Kidney (tissue), 14 donors: ENCODE results near the gene GIMAP2. TPM values are rescaled to one million over a fixed set of nuclear protein-coding genes. Genes with fewer than 3 reads are reported as not detected.
A peak's percentile ranks its signal among the peaks of the same experiment; 100 is the strongest.

Source experiments
- DNase-seq, 5 donors: peaks; one replicate each; pipeline ENCODE4 v3.0.0-alpha.2; 2013 to 2020
- FAIRE-seq: peaks from 2 replicates; lab custom pipeline; 2012; peaks lifted over from hg19 to GRCh38; lab: Jason Lieb, UNC
- H3K27ac ChIP-seq, 2 donors: one replicate each; pipeline ENCODE4 v1.7.0; 2013; ENCODE audit warnings: low read depth in 2 of 2, low read length in 2 of 2, inconsistent platforms in 1 of 2
- H3K27me3 ChIP-seq: one replicate; pipeline ENCODE4 v1.7.1; 2013; ENCODE audit warnings: low read length, inconsistent platforms; ENCODE audit not compliant: control insufficient read depth, insufficient read depth
- H3K36me3 ChIP-seq, 3 donors: one replicate each; pipeline versions ENCODE4 v1.7.0 to v1.7.1; 2013; ENCODE audit warnings: low read length in 3 of 3, control low read depth in 1 of 3, inconsistent platforms in 1 of 3; ENCODE audit not compliant: insufficient read depth in 3 of 3, control insufficient read depth in 2 of 3
- H3K4me1 ChIP-seq, 3 donors: one replicate each; pipeline versions ENCODE4 v1.7.0 to v1.7.1; 2013; ENCODE audit warnings: low read length in 3 of 3, inconsistent platforms in 1 of 3, low read depth in 1 of 3; ENCODE audit not compliant: control insufficient read depth in 2 of 3, insufficient read depth in 2 of 3
- H3K4me3 ChIP-seq, 3 donors: one replicate each; pipeline versions ENCODE4 v1.7.0 to v1.8.1; 2013; ENCODE audit warnings: low read length in 3 of 3, control low read depth in 1 of 3, inconsistent platforms in 1 of 3
- H3K9ac ChIP-seq, 3 donors: one replicate each; pipeline versions ENCODE4 v1.7.0 to v1.7.1; 2013; ENCODE audit warnings: low read length in 3 of 3, control low read depth in 1 of 3, inconsistent platforms in 1 of 3
- H3K9me3 ChIP-seq, 3 donors: one replicate each; pipeline versions ENCODE4 v1.7.0 to v1.7.1; 2013; ENCODE audit warnings: low read length in 3 of 3, control low read depth in 1 of 3, inconsistent platforms in 1 of 3; ENCODE audit not compliant: control insufficient read depth in 2 of 3, insufficient read depth in 1 of 3
- intact Hi-C: fragments of 100-400 bp; cut with DNase I; formaldehyde crosslinking; loops from one replicate; pipeline ENCODE4 v1.11.1; 2022
- polyA plus RNA-seq: library from polyadenylated mRNA; stranded (reverse); fragments of 350-450 nt; fragmentation: Illumina TruSeq; extraction: RNeasy Lipid Tissue Mini Kit (QIAGEN cat#74804); gene quantifications from one replicate; pipeline ENCODE4 v1.2.3, GENCODE V29; 2014; ENCODE audit warnings: low read depth, low replicate concordance; ENCODE audit not compliant: insufficient read depth
- total RNA-seq: library from RNA; stranded (reverse); fragmentation: NEBNext Ultra II Directional; extraction: Animal tissue kit (Norgen Biotek cat#: 25700); gene quantifications from one replicate; pipeline ENCODE4 v1.2.1, GENCODE V29; 2021
- TF ChIP-seq, protein P1 (sequence below): IDR thresholded peaks from 3 replicates; pipeline ENCODE4 v1.5.1; 2012; ENCODE audit warnings: mild to moderate bottlenecking, moderate library complexity, borderline replicate concordance; ENCODE audit not compliant: insufficient read depth; ENCODE audit errors: extremely low read depth
- donor health status: control.
- donor health status: control.
- donor health status: control.
- donor health status: control.
- donor health status: control.
- donor health status: DM: yes; HTN: yes; CAD: no.
- donor health status: Normal renal cell carcinoma (clear cell type).

The GIMAP2 gene
- total and polyA plus RNA-seq, 2 donors from 2014 or later = 6.7 to 19.5 TPM

DNA sequence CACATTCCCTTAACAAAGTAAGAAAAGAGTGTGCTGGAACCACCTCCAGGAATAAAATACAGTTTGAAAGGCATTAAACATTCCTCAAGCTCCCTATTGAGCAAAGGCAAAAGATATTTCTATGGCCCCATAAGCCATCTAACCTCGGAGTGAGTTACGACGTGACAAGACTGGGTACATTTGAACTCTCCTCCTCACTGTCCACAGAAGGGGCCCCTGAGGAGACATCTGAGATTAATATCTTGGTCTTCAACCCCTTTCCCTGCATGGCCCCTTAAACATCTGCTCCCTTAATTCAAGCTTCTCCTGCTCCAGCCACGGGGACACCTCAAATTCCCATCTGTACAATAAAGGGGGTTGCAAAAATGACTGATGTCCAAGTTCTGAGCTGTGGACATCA is 31.4 kb downstream of the GIMAP2 start:
- Histone ChIP-seq H3K4me3 (peak overlapping the region; percentile 31 to 67 (median 66)), H3K36me3 (no peaks in the 10 kb centered on the region), H3K9me3 (peaks cover 0 to 4% (median 0%) of the 10 kb centered on the region in 3 donors), H3K27ac (peak overlapping the region; percentile 32 to 58), H3K9ac (peak overlapping the region; percentile 1 to 63 (median 51)), H3K4me1 (no peaks in the 10 kb centered on the region), H3K27me3 (no peaks in the 10 kb centered on the region)
- no peak for FAIRE-seq
- DNase-seq = no peak
- intact Hi-C loops = no loop called here
- TF ChIP-seq, protein P1, sequence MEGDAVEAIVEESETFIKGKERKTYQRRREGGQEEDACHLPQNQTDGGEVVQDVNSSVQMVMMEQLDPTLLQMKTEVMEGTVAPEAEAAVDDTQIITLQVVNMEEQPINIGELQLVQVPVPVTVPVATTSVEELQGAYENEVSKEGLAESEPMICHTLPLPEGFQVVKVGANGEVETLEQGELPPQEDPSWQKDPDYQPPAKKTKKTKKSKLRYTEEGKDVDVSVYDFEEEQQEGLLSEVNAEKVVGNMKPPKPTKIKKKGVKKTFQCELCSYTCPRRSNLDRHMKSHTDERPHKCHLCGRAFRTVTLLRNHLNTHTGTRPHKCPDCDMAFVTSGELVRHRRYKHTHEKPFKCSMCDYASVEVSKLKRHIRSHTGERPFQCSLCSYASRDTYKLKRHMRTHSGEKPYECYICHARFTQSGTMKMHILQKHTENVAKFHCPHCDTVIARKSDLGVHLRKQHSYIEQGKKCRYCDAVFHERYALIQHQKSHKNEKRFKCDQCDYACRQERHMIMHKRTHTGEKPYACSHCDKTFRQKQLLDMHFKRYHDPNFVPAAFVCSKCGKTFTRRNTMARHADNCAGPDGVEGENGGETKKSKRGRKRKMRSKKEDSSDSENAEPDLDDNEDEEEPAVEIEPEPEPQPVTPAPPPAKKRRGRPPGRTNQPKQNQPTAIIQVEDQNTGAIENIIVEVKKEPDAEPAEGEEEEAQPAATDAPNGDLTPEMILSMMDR = no peak

DNA sequence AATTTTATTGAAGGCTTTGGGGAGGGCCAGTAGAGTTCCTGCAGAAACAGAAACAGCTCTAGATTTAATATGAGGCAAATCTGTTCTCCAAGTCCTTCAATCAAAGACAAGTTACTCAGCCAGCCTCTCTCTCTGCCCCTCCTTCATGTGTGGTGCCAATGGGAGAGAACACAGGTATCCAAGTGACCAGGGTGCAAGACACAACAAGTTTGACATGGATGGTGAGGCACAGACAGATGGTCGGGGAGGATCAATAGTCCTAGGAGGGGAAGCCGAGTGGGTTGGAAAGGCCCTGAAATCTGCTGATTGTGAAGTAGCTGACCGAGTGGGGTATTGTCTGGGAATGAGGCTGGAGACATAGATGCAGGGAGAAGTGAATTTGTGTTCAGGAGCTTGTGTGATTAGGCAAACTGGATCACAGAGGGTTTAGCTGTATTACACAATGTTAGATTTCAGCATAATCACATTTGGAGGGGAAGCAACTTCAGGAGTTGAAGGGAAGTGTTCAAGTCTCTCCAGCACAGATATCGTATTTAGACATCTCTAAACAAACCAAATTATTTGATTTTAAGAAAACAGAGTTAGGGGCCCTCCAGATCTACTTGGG is 32.4 kb downstream of the GIMAP2 start:
- intact Hi-C loops = no loop called here
- no peaks in the 10 kb centered on the region for H3K27me3 ChIP-seq

DNA sequence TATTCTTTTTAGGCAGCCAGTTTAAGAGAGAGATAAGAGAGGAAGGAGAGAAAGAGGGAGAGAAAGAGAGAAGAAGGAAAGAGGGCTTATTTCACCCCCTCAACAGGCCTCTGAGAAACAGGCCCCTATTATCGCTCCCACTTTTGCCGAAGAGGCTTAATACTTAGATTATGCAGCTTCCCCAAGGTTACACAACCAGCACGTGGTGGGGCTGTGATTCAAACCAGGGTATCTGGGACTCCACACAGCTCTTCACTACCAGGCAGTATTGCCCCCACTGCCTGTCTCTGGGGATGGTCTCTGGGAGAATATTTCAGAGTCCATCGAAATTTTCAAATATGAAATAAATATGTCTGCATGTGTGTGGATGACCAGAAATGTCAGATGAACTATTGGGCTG is 33.9 kb downstream of the GIMAP2 start:
- Histone ChIP-seq H3K4me1 (peaks cover 0 to 2% (median 0%) of the 10 kb centered on the region in 3 donors), H3K9me3 (peaks cover 0 to 4% (median 0%) of the 10 kb centered on the region in 3 donors), H3K9ac (no peak overlapping the region), H3K27ac (no peak overlapping the region), H3K36me3 (no peaks in the 10 kb centered on the region), H3K27me3 (no peaks in the 10 kb centered on the region), H3K4me3 (no peak overlapping the region)
- FAIRE-seq (no peak), DNase-seq (no peak)
- intact Hi-C loops = no loop called here
- TF ChIP-seq, protein P1 = no peak

More for the DNA sequence above, 32.4 kb downstream of the GIMAP2 start:
- Histone ChIP-seq H3K9me3 (peaks cover 0 to 4% (median 0%) of the 10 kb centered on the region in 3 donors), H3K36me3 (no peaks in the 10 kb centered on the region), H3K9ac (peak overlapping the region in 1 of 3 donors; percentile 46), H3K27ac (no peak overlapping the region), H3K4me3 (peak overlapping the region in 2 of 3 donors; percentile 66 to 67), H3K4me1 (peaks cover 0 to 2% (median 0%) of the 10 kb centered on the region in 3 donors)
- no peak for DNase-seq
- no peak for FAIRE-seq
- TF ChIP-seq, protein P1 = no peak
